ENCODE measurements around the gene BUD23. TPM values are rescaled to one million over a fixed set of nuclear protein-coding genes. Genes with fewer than 3 reads are reported as not detected.

The BUD23 gene
- total and polyA plus RNA-seq, 9 of the 15 experiments (the other 6 are each of a cell fraction or from before 2014, with no cell fraction given): 79.5 to 270 (median 150) TPM

DNA sequence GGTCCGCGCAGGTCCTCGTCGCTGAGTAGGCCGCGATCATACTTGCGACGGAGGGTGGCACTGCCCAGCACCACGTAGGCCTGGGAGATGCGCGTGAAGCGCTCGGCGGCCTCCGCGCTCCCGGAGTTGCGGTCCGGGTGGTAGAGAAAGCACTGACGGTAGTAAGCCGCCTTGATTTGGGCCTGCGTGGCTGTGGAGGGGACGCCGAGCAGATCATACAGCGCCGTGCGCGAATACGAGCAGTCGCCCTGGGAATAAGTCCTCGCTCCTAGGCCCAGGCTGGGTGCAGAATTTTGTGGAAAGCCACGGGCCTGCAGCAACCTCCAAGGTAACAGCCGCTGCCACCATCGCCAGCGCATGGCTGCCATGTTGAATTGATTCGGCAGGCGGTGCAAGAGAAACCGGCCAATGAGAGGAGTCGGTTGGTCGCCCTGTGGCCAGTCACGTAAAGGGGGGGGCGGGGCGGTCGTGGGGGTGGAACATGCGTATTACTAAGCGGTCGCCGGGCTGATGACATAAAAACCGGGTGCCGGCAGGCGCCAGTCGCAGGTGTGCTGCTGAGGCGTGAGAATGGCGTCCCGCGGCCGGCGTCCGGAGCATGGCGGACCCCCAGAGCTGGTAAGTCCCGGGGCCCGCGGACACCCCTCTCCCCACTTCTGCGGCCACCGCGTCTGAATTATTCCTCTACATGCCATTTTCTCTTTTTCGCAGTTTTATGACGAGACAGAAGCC is at the start of gene BUD23, which contains the start of gene DNAJC30 (continued):
- TF ChIP-seq ZFP1 (CRISPR knock-in tag; IDR thresholded peaks at IDR 0.05): 0 out of 2 replicates have a peak, but pooled peaks have one; percentile 15
- TF ChIP-seq, protein P1, sequence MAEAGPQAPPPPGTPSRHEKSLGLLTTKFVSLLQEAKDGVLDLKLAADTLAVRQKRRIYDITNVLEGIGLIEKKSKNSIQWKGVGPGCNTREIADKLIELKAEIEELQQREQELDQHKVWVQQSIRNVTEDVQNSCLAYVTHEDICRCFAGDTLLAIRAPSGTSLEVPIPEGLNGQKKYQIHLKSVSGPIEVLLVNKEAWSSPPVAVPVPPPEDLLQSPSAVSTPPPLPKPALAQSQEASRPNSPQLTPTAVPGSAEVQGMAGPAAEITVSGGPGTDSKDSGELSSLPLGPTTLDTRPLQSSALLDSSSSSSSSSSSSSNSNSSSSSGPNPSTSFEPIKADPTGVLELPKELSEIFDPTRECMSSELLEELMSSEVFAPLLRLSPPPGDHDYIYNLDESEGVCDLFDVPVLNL (CRISPR knock-in tag; IDR thresholded peaks at IDR 0.05; ENCODE audit: low read depth): no peak
- peak; percentile 85 to 88 for TF ChIP-seq NRF1 (conservative IDR thresholded peaks at IDR 0.05 in 1 of 2, IDR thresholded peaks at IDR 0.05 in 1 of 2)
- no peak for TF ChIP-seq MECOM (CRISPR knock-in tag; IDR thresholded peaks at IDR 0.05)
- TF ChIP-seq, protein P2, sequence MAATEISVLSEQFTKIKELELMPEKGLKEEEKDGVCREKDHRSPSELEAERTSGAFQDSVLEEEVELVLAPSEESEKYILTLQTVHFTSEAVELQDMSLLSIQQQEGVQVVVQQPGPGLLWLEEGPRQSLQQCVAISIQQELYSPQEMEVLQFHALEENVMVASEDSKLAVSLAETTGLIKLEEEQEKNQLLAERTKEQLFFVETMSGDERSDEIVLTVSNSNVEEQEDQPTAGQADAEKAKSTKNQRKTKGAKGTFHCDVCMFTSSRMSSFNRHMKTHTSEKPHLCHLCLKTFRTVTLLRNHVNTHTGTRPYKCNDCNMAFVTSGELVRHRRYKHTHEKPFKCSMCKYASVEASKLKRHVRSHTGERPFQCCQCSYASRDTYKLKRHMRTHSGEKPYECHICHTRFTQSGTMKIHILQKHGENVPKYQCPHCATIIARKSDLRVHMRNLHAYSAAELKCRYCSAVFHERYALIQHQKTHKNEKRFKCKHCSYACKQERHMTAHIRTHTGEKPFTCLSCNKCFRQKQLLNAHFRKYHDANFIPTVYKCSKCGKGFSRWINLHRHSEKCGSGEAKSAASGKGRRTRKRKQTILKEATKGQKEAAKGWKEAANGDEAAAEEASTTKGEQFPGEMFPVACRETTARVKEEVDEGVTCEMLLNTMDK (IDR thresholded peaks at IDR 0.05; ENCODE audit: borderline replicate concordance, insufficient read depth, low read depth, low read length, poor library complexity, severe bottlenecking): no peak
- TF ChIP-seq SIN3B (IDR thresholded peaks at IDR 0.05; ENCODE audit: low read depth): peak; percentile 97
- TF ChIP-seq, protein P3, sequence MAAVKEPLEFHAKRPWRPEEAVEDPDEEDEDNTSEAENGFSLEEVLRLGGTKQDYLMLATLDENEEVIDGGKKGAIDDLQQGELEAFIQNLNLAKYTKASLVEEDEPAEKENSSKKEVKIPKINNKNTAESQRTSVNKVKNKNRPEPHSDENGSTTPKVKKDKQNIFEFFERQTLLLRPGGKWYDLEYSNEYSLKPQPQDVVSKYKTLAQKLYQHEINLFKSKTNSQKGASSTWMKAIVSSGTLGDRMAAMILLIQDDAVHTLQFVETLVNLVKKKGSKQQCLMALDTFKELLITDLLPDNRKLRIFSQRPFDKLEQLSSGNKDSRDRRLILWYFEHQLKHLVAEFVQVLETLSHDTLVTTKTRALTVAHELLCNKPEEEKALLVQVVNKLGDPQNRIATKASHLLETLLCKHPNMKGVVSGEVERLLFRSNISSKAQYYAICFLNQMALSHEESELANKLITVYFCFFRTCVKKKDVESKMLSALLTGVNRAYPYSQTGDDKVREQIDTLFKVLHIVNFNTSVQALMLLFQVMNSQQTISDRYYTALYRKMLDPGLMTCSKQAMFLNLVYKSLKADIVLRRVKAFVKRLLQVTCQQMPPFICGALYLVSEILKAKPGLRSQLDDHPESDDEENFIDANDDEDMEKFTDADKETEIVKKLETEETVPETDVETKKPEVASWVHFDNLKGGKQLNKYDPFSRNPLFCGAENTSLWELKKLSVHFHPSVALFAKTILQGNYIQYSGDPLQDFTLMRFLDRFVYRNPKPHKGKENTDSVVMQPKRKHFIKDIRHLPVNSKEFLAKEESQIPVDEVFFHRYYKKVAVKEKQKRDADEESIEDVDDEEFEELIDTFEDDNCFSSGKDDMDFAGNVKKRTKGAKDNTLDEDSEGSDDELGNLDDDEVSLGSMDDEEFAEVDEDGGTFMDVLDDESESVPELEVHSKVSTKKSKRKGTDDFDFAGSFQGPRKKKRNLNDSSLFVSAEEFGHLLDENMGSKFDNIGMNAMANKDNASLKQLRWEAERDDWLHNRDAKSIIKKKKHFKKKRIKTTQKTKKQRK (IDR thresholded peaks at IDR 0.05; ENCODE audit: borderline replicate concordance, low read depth, low read length): no peak
- TF ChIP-seq, protein P4, sequence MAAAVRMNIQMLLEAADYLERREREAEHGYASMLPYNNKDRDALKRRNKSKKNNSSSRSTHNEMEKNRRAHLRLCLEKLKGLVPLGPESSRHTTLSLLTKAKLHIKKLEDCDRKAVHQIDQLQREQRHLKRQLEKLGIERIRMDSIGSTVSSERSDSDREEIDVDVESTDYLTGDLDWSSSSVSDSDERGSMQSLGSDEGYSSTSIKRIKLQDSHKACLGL (CRISPR knock-in tag; IDR thresholded peaks at IDR 0.05; ENCODE audit: borderline replicate concordance, poor library complexity, severe bottlenecking): peak; percentile 94
- TF ChIP-seq, protein P5, sequence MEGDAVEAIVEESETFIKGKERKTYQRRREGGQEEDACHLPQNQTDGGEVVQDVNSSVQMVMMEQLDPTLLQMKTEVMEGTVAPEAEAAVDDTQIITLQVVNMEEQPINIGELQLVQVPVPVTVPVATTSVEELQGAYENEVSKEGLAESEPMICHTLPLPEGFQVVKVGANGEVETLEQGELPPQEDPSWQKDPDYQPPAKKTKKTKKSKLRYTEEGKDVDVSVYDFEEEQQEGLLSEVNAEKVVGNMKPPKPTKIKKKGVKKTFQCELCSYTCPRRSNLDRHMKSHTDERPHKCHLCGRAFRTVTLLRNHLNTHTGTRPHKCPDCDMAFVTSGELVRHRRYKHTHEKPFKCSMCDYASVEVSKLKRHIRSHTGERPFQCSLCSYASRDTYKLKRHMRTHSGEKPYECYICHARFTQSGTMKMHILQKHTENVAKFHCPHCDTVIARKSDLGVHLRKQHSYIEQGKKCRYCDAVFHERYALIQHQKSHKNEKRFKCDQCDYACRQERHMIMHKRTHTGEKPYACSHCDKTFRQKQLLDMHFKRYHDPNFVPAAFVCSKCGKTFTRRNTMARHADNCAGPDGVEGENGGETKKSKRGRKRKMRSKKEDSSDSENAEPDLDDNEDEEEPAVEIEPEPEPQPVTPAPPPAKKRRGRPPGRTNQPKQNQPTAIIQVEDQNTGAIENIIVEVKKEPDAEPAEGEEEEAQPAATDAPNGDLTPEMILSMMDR (IDR thresholded peaks at IDR 0.05 in 2 of 3, conservative IDR thresholded peaks at IDR 0.05 in 1 of 3; ENCODE audit: insufficient read depth in 2 of 3, low read depth in 1 of 3, low read length in 3 of 3): no peak; a peak in 1 of 6 replicates
- TF ChIP-seq, protein P6, sequence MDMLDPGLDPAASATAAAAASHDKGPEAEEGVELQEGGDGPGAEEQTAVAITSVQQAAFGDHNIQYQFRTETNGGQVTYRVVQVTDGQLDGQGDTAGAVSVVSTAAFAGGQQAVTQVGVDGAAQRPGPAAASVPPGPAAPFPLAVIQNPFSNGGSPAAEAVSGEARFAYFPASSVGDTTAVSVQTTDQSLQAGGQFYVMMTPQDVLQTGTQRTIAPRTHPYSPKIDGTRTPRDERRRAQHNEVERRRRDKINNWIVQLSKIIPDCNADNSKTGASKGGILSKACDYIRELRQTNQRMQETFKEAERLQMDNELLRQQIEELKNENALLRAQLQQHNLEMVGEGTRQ (CRISPR knock-in tag; IDR thresholded peaks at IDR 0.05): no peak
- TF ChIP-seq POLR2H (tag; IDR thresholded peaks at IDR 0.05; ENCODE audit: low read depth): peak; percentile 74
- TF ChIP-seq IRF2 (CRISPR knock-in tag; IDR thresholded peaks at IDR 0.05): no peak
- TF ChIP-seq, protein P7, sequence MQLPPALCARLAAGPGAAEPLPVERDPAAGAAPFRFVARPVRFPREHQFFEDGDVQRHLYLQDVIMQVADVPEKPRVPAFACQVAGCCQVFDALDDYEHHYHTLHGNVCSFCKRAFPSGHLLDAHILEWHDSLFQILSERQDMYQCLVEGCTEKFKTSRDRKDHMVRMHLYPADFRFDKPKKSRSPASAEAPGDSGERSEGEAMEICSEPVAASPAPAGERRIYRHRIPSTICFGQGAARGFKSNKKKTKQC (CRISPR knock-in tag; IDR thresholded peaks at IDR 0.05): 0 out of 2 replicates have a peak, but pooled peaks have one; percentile 49
- no peak for TF ChIP-seq NFIX (CRISPR knock-in tag; IDR thresholded peaks at IDR 0.05; ENCODE audit: low read depth)
